ENCODE measurements around the gene RCL1.
"Not testable (repeated sequence)": the region's sequence is repeated elsewhere in the genome, so short reads cannot be mapped to it uniquely, and the experiment has no call there.

Gene RCL1

GRCh38 chr9:4873066-4873465 is 80.3 kb downstream of the RCL1 start:
- no peak for DNase-seq

- DNase-seq: no peak
Observed at GRCh38 chr9:4875559-4875958, 82.8 kb downstream of the RCL1 start.

GRCh38 chr9:4879115-4879558 is 86.4 kb downstream of the RCL1 start:
- DNase-seq: no peak

GRCh38 chr9:4883326-4883873 is 90.7 kb downstream of the RCL1 start:
- no peak for DNase-seq

- no peak for DNase-seq
Observed at GRCh38 chr9:4886698-4887097, 94.0 kb downstream of the RCL1 start.

GRCh38 chr9:4887556-4887955 is 94.8 kb downstream of the RCL1 start:
- DNase-seq: peak in 2 of 56 donors; percentile 2 to 9

GRCh38 chr9:4890242-4890641 is 97.5 kb downstream of the RCL1 start:
- DNase-seq: no peak

GRCh38 chr9:4890929-4891328 is 98.2 kb downstream of the RCL1 start:
- no peak for DNase-seq

GRCh38 chr9:4891674-4892073 is 98.9 kb downstream of the RCL1 start:
- DNase-seq: no peak

- no peak for DNase-seq
Observed at GRCh38 chr9:4892501-4893194, 99.9 kb downstream of the RCL1 start.

GRCh38 chr9:4894076-4894475 is 101.3 kb downstream of the RCL1 start:
- DNase-seq: no peak

GRCh38 chr9:4899853-4900252 is 107.1 kb downstream of the RCL1 start:
- DNase-seq: not testable (repeated sequence)

GRCh38 chr9:4901401-4902134 is 108.8 kb downstream of the RCL1 start:
- DNase-seq: peak in 1 of 56 donors; percentile 3

- no peak for DNase-seq
Observed at GRCh38 chr9:4902135-4902475, 109.4 kb downstream of the RCL1 start.

GRCh38 chr9:4904322-4905134 is 111.8 kb downstream of the RCL1 start:
- DNase-seq: no peak

GRCh38 chr9:4905135-4905490 is 112.4 kb downstream of the RCL1 start:
- no peak for DNase-seq
